ENCODE measurements around the gene CHRNB4.
"Not testable (repeated sequence)": the region's sequence is repeated elsewhere in the genome, so short reads cannot be mapped to it uniquely, and the experiment has no call there.

The CHRNB4 gene

DNA sequence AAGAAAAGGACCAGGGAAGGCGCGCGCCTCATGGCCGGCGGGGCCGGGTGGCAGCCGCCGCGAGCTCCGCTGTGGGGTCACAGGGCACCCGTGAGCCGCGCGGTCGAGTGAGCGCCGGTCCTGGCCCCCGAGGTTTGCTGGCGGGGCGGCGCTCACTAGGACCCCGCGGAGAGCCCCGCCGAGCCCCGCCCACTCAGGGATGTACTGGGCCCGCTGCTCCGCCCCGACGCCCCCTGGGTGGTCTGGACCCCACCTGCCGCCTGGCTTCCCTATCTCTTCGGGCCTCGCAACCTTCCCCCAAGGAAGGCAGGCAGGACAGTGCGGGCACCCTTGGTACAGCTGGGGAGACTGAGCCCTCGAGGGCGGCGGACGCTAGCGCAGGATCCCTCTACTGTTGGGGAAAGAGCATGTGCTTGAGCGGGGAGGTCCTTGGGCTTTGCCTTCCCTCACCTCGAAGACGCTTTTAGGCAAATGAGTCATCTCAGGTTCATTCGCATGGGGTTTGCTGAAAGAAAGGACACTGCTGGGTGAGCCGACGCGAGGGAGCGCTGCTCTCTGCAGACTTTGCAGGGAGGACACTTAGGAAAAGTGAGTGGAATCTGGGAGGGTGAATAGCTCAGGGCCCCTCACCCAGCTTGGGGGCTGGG lies at the start of gene CHRNB4:
Gene CHRNB4 (minus strand): TSS at position 109 of the 647 bp plus-strand sequence. CDS start 77 bp downstream, at position 32.
- no peak for DNase-seq

DNA sequence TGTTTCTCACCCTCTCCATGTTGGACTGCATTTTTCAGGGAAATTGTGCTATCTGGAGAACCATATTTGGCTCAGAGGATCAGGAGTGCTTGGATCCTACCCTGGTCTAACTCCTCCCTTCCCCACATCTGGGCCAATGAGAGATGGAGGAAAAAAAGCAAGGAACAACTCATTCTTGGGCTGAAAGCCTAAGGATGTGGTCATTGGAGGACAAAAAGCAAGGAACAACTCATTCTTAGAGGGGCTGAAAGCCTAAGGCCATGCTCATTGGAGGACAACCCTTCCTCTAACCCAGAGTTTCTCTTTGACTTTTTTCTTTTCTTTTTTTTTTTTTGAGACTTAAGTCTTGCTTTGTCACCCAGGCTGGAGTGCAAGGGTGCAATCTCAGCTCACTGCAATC lies 48.6 kb upstream of the CHRNB4 start:
- DNase-seq, result no peak

DNA sequence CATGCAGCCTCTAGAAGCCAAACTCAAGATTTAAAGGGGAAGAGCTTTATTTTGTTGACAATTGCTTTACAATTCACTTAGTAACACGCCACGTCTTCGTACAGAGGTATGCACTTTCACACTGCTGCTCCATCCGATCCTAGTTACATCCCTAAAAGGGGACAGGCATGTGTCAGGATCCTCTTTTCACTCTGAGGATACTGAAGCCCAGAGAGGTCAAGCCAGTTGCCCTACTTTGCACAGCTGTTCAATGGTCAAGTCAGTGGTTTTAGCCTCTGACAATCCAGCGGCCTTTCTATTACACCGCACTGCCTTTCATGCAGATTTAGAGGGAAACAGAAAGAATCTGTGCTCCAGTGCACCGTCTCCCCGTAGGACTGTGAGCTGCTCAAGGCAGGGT lies 44.9 kb upstream of the CHRNB4 start:
- no peak for DNase-seq

DNA sequence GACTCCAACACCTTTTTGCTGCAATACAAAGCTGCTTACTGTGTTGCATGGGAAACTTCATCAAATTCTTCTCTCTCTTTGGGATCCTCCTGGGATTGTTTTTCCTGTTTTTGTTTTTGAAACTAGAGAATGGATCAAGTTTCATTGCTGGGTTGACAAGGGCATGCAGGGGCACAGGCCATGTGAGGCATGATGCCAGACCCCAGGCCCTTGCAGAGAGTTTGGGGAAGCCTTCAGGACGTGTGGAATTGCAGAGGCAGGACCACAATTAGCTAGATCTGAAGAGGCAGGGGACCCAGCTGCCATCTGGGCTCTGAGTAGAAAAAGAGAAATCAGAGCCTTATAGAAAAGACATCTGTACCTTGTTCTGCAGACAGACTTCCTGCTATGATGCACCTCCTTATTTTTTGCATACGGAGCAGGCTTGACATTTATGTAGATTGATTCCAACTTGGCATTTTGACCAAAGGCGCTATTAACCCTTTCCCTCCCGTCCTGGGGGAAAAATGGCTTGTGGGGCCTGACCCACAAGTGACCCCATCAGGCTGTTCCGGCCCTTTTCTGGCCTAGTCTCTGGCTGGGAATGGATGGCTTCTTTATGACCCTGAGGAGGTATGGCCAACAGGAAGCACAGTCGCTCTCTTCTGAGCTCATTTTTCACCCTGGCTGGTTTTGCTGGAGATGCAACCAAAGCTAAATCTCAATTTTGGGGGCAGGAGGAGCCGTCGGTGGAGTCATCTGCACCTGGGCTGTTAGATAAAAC lies 44.3 kb upstream of the CHRNB4 start:
- no peak for DNase-seq

GRCh38 chr15:78684657-78685056 lies 43.6 kb upstream of the CHRNB4 start:
- DNase-seq, result no peak

- DNase-seq, result not testable (repeated sequence)
Observed at GRCh38 chr15:78683599-78683998, 42.6 kb upstream of the CHRNB4 start.

DNA sequence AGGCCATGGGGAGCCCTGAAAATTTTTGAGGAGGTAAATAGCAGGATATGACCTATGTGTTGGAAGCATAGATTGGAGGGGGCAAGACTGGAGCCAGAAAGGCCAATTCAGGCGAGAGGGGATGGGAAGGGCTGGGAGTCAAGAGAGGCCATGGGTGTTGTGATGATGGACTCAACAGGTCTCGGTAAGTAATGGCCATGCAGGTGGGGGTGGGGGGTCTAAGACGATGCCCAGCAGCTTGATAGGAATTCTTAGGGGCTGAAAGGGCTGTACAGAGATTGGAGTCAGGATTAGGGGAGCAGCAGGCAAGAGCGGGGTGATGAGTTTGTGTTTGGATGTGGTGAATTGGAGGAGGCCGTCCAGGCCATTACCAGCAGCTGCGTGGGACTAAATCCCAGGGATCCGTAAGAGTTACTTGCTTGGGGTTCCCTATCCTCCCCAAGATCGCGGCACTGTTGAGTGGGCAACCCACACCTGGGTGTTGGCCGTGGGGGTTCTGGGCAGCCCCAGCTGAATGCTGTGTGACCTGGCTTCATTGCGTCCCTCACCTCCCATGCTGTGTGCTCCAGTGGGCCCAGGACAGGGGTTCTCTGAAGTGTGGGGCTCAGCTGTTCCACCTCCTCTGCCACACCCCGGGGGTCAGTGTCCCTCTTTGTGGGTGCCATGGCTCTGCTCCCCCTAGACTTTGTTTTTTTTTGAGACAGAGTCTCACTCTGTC lies 41.8 kb upstream of the CHRNB4 start:
- no peak for DNase-seq

DNA sequence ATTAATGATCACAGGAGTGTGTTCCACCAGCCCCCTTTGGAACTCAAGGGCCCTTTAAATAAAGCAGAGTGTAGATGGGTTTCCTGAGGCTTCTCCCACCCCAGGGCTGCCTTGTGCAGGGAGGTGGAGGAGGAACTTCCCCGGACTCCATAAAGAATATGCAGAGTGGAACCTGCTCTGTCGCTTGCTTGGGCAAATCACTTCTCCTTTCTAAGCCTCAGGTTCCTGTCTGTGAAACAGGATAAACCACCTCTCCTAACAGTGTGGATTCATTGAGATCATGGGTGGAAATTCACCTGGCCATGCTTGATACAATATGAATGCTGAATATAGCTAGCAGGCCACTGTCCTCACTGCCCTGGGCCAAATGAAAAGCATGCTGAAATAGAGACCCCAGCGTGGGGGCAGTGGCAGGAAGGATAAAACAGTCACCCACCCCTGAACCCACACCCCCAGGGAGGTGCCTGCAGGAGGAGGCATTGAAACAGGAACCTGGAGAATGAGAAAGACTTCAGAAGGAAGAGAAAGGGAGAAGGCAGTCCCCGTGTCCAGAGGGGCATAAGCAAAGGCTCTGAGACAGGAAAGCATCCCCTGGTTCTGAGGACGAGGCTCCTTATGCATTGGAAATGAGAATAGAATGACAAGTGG lies 41.1 kb upstream of the CHRNB4 start:
- DNase-seq, result no peak

DNA sequence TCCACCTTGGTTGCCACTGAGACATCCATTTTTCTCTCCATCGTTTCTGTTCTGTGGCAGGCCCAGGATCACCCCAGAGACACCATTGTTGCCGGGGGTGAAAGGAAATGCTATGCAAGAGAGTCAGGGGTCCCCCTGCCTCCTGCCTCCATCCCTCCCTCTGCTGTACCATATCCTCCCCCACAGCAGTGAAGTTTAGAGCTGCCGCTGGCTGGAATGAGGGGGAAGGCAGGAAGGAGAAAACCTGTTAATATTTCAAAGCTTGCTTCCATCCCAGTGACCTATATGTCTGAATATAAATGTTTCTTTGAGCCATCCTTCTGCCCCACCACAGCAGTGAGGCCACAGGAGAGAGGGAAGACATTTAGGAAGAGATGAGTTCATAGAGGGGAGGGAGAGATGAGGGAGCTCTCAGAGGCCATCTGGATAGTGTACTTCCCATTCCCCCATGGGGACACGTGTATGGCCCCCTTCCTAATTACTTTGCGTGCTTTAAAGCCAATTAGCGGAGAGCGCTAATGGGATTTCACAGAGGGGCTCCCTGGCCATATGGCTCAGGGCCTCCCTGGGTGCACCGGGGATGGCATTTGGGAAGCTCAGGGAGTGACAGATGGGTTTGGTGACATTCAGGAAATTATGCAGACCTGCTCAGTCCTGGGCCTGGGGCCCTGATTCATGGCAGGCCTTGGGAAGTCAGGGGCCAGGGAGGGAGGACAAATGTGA lies 40.4 kb upstream of the CHRNB4 start:
- no peak for DNase-seq

DNA sequence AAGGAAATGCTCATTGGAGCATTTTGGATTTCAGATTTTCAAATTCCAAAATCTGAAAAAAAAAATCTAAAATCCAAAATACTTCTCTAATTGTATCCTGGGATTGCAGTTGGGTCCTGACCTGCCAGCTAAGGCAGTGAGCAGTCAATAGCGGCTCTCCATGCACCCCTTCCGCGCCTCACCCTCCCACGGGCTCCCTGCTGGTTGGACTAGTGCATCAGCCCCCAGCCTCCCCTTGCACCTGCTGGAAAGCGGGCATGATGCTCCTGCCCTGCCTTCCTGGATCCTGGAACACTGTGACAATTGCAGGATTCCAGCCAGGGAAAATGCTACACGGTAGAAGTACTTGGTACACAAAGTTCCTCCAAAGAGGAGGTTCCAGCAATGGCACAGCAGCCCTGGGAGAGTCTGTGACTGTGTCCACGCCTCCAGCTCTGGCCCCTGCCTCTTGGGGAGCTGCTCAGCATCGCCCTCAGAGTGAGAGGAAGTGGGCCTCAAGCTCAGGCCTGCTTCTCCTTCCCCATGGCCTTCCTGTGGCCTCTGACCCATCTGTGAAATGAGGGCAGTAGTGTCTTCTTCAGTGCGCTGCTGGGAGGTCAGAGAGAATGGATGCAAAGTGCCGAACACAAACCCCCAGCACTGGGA lies 39.5 kb upstream of the CHRNB4 start:
- DNase-seq, result no peak

DNA sequence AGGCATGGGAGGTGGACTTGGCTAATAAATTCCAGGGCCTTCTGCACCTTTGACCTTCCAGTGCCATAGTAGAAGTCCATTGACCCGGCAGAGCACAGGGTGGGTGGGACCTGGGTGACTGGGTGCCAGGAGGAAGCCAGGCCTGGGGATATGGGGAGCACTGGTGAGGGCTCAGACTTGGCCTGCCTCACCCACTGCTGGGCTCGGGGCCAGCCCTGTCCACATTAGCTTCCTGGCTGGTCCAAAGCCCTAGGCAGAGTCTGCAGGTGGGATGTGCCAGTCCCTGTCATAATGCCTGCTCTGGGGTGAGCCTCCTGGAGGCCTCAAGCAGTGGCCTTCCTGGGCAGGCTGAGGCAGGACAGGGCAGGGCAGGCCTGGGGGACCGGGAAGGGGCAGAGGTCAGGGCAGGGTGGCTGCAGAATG lies 38.1 kb upstream of the CHRNB4 start:
- DNase-seq, result no peak

- no peak for DNase-seq
Observed at GRCh38 chr15:78676424-78677110, 35.6 kb upstream of the CHRNB4 start.

- no peak for DNase-seq
Observed at GRCh38 chr15:78675617-78676360, 34.8 kb upstream of the CHRNB4 start.

DNA sequence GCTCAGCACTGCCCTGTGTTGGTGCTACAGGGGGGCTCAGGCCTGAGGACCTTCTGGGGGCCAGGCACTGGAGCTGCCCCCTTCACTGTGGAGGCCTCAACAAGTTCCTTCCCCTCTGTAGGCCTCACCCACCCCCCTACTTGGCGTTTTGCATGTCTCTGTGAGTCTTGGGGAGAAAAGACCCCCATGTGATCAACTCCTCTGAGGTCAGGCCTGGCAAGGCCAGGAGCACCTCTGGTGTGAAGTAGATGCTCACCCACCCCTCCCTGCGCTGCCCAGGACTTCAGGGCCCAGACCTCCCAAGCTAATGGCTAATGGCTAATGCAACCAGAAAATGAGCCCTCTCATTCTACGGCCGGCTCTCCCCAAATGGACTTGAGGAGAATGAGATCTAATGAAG lies 34.2 kb upstream of the CHRNB4 start:
- DNase-seq, result no peak

- no peak for DNase-seq
Observed at GRCh38 chr15:78673917-78674444, 33.0 kb upstream of the CHRNB4 start.

DNA sequence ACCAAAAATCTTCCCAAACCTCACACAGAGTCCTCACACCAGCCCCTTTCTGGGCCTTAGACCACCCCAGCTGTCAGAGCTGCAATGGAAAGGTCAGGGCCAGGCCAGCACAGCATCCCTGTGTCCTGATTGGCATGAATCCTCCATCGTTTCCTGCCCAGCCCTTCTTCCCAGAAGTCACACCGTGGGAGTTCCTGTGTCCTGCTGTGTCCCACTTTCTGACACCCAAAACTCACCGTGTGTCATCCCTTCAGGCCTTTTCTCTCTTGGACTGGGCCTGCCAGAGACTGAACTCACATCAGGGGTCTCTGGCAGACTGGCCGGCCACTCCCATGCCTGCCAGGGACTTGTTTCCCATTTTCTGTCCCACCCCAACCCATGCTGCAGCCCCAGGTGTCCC lies 32.5 kb upstream of the CHRNB4 start:
- no peak for DNase-seq

DNA sequence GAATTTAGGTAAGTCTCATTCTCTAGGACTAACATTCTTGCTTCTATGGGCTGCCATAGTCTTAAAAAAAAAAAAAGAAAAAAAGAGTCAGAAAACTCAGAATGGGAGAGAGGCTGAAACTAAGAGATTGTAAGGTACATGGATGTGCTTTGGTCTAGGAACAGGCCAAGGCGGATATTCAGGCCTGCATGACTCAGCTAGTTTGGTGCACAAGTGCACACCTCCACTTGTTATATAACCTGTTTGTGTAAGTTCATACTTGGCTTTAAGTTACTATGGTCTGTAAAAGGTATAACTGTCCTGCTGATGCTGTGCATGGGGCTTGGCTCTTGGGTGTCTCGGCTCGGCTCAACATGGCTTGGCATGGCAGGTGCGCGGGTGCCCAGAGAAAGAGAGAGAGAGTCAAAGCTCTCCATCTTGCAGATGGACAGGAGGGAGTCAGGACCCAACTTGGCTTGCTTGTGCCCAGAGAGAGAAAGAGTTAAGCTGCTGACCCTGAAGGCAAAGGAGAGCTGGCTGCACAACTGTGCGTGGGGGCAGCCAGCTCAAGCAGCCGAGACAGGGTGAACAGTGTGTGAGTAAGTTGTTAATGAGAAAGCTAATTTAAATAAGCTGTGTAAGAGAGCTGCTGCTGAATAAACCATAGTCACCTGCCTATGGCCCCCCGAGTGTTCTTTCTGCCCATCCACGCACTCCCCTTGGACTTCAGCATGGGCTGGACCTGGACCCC lies 31.4 kb upstream of the CHRNB4 start:
- no peak for DNase-seq

DNA sequence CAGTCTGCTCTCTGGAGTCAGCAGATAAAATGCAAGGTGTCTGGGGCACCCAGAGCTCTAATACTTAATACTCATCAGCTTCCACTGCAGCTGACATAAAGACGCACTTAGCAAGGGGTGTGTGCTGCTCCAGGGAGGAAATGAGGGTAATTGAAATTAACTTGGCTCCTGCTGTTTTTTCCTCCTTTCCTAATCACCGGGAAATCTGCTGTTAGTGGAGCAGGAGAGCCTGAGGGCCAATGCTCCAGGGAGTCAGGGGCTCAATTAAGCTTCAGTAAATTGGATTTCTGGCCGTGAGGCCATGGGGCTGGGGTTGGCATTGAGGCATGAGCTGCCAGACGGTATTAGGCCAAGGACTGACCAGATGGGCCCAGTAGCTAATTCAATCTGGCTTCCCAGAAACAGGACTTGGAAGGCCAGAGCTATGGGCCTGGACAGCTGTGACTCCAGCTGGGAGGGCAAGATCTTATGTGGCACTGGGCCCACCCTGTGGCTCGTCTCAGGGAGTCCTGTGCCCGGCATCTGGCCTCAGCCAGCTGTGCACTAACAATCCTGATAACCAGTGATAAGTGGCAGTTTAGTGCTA lies 30.7 kb upstream of the CHRNB4 start:
- no peak for DNase-seq

DNA sequence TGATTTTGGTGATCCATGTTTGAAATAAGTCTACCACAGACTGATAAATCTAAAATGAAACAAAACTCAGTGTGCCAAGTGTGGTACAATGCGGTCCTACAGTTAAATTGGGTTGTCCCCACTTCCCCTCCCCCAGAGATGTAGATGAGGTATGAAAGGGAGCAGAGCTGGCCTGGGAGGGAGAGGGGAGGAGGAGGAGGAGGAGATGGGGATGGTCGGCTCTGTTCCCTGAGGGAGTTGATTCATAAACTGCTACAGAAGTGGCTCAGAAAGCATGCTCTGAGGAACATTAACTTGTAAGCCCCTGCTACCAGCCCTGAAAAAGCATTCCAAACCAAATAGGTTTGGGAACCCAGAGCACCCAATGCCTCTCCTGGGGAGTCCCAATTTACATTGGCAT lies 28.0 kb upstream of the CHRNB4 start:
- DNase-seq, result no peak
